Activated B cell treated with CpG ODN at 0.5 μM for 24 hours (primary cell): ENCODE data around the gene HS6ST2. TPM values are rescaled to one million over a fixed set of nuclear protein-coding genes. Genes with fewer than 3 reads are reported as not detected.

ENCODE experiments used
- ATAC-seq: fragments of 200-7000 bp; cut with Tn5 transposase; one replicate; pipeline ENCODE4 v1.10.0; 2021; ENCODE audit warnings: low read depth, mild to moderate bottlenecking, moderate library complexity
- CTCF ChIA-PET: fragments of 350-600 bp; sonication (Branson Sonifier 250); formaldehyde crosslinking; loops from one replicate; lab custom pipeline; 2021; ENCODE audit warnings: antibody characterized with exemption; lab: Charles Lee
- POLR2A ChIA-PET: fragments of 350-600 bp; sonication (Branson Sonifier 250); formaldehyde crosslinking; loops from one replicate; lab custom pipeline; 2021; ENCODE audit warnings: antibody characterized with exemption; lab: Charles Lee
- DNase-seq: peaks from one replicate; pipeline ENCODE4 v3.0.0; 2022
- H3K27ac Mint-ChIP-seq: one replicate; pipeline ENCODE4 v1.8.0; 2020; ENCODE audit warnings: mixed read lengths
- H3K27me3 Mint-ChIP-seq: one replicate; pipeline ENCODE4 v1.8.0; 2021; ENCODE audit warnings: mixed read lengths
- H3K36me3 Mint-ChIP-seq: one replicate; pipeline ENCODE4 v1.8.0; 2021; ENCODE audit warnings: low read depth, mixed read lengths
- H3K4me1 Mint-ChIP-seq: one replicate; pipeline ENCODE4 v1.8.0; 2021; ENCODE audit warnings: mixed read lengths
- H3K4me3 Mint-ChIP-seq: one replicate; pipeline ENCODE4 v1.8.0; 2020; ENCODE audit warnings: mild to moderate bottlenecking, mixed read lengths
- H3K9me3 Mint-ChIP-seq: one replicate; pipeline ENCODE4 v1.8.0; 2020; ENCODE audit warnings: mixed read lengths
- CTCF ChIP-seq: fragments of 200-600 bp; IDR thresholded peaks from one replicate; pipeline ENCODE4 v1.8.0; 2022; ENCODE audit warnings: antibody characterized with exemption, mild to moderate bottlenecking
- intact Hi-C: fragments of 100-400 bp; cut with micrococcal nuclease; formaldehyde crosslinking; loops from one replicate; pipeline ENCODE4 v1.15.1; 2024
- total RNA-seq: library from RNA; stranded (reverse); gene quantifications from 2 replicates; pipeline ENCODE4 v1.2.3, GENCODE V29; 2022

Gene HS6ST2
- total RNA-seq, 1 donor from 2014 or later = not detected

- POLR2A ChIA-PET = no interaction called here
- ATAC-seq = no peak
- no peak for DNase-seq
Observed at GRCh38 chrX:132613801-132614200, 344.6 kb downstream of the HS6ST2 start.

GRCh38 chrX:132612821-132613564 lies 345.4 kb downstream of the HS6ST2 start:
- Mint-ChIP-seq H3K9me3 (no peaks in the 10 kb centered on the region), H3K27ac (no peak overlapping the region), H3K36me3 (no peaks in the 10 kb centered on the region), H3K4me3 (no peak overlapping the region), H3K4me1 (no peaks in the 10 kb centered on the region), H3K27me3 (no peaks in the 10 kb centered on the region)
- CTCF ChIA-PET = interaction anchor here (0.9 to 5.3 kb wide), 6 partner anchors 9 to 521 kb away, joined by 3 to 63 read pairs (median 5); partner anchors contain the start of gene RAP2C
- ATAC-seq (peak; percentile 40), DNase-seq (peak; percentile 14)
- TF ChIP-seq CTCF = no peak
- intact Hi-C loops = loop anchor here (1.0 kb wide), 2 partner anchors 122 to 521 kb away; no protein-coding TSS in a partner anchor
- POLR2A ChIA-PET = no interaction called here

More at GRCh38 chrX:132613801-132614200, 344.6 kb downstream of the HS6ST2 start:
- Mint-ChIP-seq H3K9me3 (no peaks in the 10 kb centered on the region), H3K4me1 (no peaks in the 10 kb centered on the region), H3K4me3 (no peak overlapping the region), H3K27ac (no peak overlapping the region), H3K27me3 (no peaks in the 10 kb centered on the region), H3K36me3 (no peaks in the 10 kb centered on the region)
- intact Hi-C loops = loop anchor here (1.0 kb wide), 2 partner anchors 122 to 522 kb away; no protein-coding TSS in a partner anchor
- CTCF ChIA-PET = interaction anchor here (0.9 to 5.3 kb wide), 6 partner anchors 8 to 521 kb away, joined by 3 to 63 read pairs (median 7); partner anchors contain the start of gene RAP2C
- TF ChIP-seq CTCF = no peak

GRCh38 chrX:132610536-132610935 lies 347.9 kb downstream of the HS6ST2 start:
- Mint-ChIP-seq H3K9me3 (no peaks in the 10 kb centered on the region), H3K36me3 (no peaks in the 10 kb centered on the region), H3K4me3 (no peak overlapping the region), H3K4me1 (no peaks in the 10 kb centered on the region), H3K27me3 (no peaks in the 10 kb centered on the region), H3K27ac (no peak overlapping the region)
- ATAC-seq (no peak), DNase-seq (no peak)
- no peak for TF ChIP-seq CTCF
- ChIA-PET POLR2A (no interaction called here), CTCF (interaction anchor here (1.5 kb wide), 1 partner anchor 318 kb away, joined by 6 read pairs; no protein-coding TSS in a partner anchor)
- intact Hi-C loops = no loop called here

- no peak overlapping the region for H3K27ac Mint-ChIP-seq
- ChIA-PET CTCF (interaction anchor here (1.5 kb wide), 1 partner anchor 317 kb away, joined by 6 read pairs; no protein-coding TSS in a partner anchor), POLR2A (no interaction called here)
- H3K27me3 Mint-ChIP-seq = no peaks in the 10 kb centered on the region
- H3K4me3 Mint-ChIP-seq = no peak overlapping the region
- DNase-seq = no peak
- no peaks in the 10 kb centered on the region for H3K36me3 Mint-ChIP-seq
- H3K4me1 Mint-ChIP-seq = no peaks in the 10 kb centered on the region
- TF ChIP-seq CTCF = no peak
- H3K9me3 Mint-ChIP-seq = no peaks in the 10 kb centered on the region
- intact Hi-C loops = no loop called here
- ATAC-seq = no peak
Observed at GRCh38 chrX:132609362-132609848, 349.0 kb downstream of the HS6ST2 start.

- no peak overlapping the region for H3K27ac Mint-ChIP-seq
- H3K4me3 Mint-ChIP-seq = no peak overlapping the region
- no peaks in the 10 kb centered on the region for H3K9me3 Mint-ChIP-seq
- ChIA-PET POLR2A (interaction anchor here (0.6 kb wide), 1 partner anchor 18 kb away, joined by 4 read pairs; no protein-coding TSS in a partner anchor), CTCF (interaction anchor here (1.4 kb wide), 1 partner anchor 311 kb away, joined by 3 read pairs; no protein-coding TSS in a partner anchor)
- intact Hi-C loops = no loop called here
- ATAC-seq (no peak), DNase-seq (no peak)
- H3K36me3 Mint-ChIP-seq = no peaks in the 10 kb centered on the region
- no peak for TF ChIP-seq CTCF
- no peaks in the 10 kb centered on the region for H3K27me3 Mint-ChIP-seq
- H3K4me1 Mint-ChIP-seq = no peaks in the 10 kb centered on the region
Observed at GRCh38 chrX:132603700-132604286, 354.6 kb downstream of the HS6ST2 start.
